Dedifferentiated amniotic fluid mesenchymal stem cell (primary cell): ENCODE measurements around the gene SBK1.
"Not testable (repeated sequence)": the region's sequence is repeated elsewhere in the genome, so short reads cannot be mapped to it uniquely, and the experiment has no call there.

Experiments
- DNase-seq: peaks from one replicate; pipeline ENCODE4 v3.0.0-alpha.2; 2016; ENCODE audit errors: extremely low spot score

The SBK1 gene

DNA sequence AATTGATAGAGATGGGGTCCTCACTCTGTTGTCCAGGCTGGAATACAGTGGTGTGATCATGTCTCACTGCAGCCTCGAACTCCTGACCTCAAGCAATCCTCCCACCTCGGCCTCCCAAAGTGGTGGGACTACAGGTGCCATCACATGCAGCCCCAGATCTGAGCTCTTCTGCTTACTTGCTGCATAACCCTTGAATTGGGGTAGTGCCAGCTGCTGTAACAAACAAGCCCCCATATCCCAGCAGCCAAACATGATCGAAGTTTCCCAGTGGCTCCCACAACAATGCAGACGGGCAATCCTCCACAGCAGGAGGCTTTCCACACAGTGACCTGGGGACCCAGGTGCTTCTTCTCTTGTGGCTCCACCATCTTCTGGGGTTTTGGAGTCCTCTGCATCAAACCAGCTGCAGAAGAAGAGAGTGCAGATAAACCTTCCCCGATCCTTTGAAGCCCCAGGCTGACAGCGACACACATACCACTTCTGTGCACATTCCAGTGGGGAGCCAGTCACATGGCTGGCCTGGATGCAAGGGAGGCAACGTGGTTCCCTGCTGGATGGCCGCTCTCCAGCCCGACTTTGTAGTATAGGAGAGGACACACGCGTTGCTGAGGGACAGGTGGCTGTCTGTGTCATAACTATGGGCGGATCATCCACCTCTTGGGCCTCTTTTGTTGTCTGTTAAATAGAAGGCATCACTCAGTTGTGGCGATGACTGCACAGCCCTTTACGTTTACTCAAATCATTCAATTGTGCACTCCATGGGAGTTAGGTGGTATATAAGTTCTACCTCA lies 16.7 kb downstream of the SBK1 start:
- DNase-seq = no peak

- DNase-seq = no peak
Measured at GRCh38 chr16:28309811-28310311, 17.5 kb downstream of the SBK1 start.

DNA sequence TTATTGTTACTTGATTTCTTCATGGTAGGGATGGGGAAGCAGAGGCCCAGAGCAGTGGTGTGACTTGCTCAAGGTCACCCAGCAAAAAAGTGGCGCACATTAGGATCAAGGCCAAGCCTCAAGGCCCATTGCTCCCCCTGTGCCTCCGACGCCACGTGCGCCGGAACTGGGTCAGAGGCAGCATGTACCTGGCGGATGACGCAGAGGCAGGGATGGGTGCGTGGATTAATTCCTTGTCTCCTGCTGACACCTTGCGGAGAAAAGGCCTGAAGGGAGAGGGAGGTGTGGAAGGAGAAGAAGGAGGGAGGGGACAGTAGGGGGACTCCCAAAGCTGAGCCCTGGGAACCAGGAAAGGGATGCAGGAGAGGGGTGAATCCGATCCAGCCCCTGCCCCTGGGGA lies 18.5 kb downstream of the SBK1 start:
- no peak for DNase-seq

DNA sequence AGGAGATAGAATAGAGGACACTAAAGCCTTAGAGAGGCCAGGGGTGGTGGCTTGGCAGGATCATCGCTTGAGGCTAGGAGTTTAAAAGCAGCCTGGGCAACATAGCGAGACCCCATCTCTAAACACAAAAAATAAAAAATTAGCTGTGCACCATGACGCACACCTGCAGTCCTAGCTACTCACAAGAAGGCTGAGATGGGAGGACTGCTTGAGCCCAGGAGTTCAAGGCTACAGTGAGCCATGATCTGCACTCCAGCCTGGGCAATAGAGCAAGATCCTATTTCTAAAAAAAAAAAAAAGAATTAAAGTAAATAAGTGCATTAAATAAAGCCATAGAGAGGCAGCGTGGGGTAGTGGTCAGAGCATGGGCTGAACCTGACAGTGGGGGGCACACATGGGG lies 19.1 kb downstream of the SBK1 start:
- no peak for DNase-seq

DNA sequence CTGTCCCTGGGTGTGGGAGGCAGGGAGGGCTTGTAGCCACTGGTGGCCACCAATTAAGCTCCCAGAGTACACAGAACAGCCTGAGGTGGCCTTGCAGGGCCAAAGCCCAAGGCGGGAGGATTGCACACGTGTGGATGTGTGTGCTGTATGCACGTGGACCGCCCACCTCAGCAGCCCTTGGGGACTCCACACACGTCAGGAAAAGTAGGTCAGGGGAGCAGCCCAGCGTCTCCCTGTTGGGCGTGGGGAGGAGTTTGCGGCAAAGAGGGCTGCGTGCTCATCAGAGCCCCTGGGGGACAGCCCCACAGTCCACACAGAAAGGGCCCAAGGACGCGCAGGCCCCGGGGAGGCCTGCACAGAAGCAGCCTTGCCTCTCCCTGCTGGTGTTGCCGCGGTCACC lies 19.6 kb downstream of the SBK1 start:
- DNase-seq = no peak

GRCh38 chr16:28312327-28312726 lies 20.0 kb downstream of the SBK1 start:
- no peak for DNase-seq

DNA sequence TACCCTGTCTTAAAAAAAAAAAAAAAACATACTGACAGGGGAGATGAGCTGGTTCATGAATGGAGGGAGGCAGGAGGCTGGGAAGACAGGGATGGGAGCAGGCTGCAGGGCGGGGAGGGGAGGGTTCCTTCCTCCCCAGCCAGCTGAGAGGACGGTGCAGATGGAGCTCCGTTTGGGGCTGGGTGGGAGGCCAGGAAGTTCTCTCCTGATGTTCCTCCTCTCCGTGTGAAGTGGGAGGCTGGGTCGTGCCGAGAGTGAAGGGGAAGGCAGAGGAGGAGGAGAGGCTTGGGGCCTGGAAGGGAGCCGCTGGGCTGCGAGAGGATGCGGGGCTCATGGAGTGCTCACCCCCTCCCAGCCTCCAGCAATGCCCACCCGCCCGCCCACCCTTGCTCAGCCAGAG lies 21.3 kb downstream of the SBK1 start:
- DNase-seq = no peak

DNA sequence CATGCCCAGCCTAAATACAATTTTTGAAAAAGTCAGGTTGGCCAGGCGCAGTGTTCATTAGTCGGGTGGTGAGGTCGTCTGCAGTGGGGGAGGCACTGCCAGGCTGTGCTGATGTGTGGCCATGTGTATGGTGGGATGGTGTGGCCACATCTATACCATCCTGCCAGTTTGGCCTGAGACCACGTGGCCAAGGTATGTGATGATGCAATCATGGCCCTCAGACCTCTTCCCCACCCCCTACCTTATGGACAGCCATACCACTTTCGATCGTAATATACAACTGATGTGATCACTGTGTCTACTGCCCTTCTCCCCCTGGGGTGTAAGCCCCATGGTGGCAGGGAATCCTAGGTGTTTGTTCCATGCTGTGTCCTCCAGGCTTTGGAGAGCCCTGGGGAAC lies 23.7 kb downstream of the SBK1 start:
- DNase-seq = no peak

DNA sequence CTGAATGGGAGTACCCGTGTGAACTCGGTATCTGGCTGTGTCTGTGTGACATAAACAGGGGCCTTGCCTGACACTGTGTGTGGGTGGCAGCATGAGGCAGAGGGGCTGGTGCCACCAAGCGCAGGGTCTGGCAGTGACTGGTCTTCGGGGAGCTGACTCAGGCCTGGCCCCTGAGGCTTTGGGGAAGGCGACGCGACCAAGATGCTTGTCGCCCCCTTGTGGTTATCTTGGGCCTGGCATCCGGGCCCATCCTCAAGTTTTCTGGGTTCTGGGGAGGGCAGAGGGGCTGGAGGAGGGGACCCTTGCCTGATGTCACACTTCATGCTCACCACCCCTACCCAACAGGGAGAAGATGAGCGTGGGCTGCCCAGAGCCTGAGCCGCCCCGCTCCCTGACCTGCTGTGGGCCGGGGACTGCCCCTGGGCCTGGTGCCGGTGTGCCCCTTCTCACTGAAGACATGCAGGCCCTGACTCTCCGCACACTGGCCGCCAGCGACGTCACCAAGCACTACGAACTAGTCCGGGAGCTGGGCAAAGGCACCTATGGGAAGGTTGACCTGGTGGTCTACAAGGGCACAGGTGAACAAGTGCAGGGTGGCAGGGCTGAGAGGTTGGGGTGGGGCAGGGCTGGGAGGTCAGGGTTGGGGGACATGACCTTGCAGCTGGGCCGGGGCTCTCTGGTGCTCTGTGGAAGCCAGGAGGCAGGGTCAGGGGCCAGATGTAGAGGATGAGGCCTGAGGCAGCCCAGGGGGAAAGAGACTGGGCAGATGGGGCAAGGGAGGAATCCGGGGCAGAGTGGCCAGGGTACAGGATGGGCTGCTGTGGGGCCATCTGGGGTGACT lies 24.9 kb downstream of the SBK1 start:
- peak; percentile 36 for DNase-seq

GRCh38 chr16:28318042-28318744 lies 25.9 kb downstream of the SBK1 start:
- DNase-seq = no peak

DNA sequence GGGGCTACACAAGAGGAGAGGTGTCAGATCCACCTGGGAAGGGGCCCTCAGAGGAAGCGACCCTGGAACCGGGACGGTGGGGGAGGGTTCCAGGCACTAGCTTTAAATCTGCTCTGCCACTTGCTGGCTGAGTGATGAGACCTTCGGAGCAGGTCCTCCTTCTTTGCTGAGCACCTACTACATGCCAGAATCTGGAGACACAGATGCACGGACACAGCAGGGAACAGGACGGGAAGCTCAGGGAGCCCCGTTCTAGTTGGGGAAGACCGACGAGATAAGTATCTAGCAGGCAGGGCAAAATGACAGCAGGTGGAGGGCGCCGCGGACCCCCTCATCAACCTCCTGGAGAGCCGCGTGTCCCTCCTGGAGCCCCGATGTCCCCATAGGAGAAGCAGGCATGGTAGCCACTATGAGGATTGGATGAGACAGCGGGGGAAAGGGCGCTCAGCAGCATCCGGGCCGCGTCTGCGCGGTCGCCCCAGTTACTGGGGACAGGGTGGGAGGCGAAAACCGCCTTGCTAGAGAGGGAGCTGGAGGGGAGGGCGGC lies 27.2 kb downstream of the SBK1 start:
- no peak for DNase-seq

GRCh38 chr16:28320023-28320561 lies 27.8 kb downstream of the SBK1 start:
- DNase-seq = no peak

DNA sequence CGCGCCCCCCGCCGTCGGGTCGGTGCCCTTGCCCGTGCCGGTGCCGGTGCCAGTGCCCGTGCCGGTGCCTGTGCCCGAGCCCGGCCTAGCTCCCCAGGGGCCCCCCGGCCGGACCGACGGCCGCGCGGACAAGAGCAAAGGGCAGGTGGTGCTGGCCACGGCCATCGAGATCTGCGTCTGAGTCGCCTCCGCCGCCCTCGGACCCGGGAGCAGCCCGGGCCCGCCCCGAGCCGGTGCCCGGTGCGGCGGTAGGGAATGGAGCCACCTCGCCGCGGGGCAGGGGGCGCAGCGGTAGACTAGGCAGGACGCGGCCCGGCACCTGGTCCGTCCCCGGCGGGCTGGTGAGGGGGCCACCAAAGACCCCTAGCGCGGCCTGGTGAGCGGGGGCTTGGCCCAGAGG lies 28.4 kb downstream of the SBK1 start:
- no peak for DNase-seq

DNA sequence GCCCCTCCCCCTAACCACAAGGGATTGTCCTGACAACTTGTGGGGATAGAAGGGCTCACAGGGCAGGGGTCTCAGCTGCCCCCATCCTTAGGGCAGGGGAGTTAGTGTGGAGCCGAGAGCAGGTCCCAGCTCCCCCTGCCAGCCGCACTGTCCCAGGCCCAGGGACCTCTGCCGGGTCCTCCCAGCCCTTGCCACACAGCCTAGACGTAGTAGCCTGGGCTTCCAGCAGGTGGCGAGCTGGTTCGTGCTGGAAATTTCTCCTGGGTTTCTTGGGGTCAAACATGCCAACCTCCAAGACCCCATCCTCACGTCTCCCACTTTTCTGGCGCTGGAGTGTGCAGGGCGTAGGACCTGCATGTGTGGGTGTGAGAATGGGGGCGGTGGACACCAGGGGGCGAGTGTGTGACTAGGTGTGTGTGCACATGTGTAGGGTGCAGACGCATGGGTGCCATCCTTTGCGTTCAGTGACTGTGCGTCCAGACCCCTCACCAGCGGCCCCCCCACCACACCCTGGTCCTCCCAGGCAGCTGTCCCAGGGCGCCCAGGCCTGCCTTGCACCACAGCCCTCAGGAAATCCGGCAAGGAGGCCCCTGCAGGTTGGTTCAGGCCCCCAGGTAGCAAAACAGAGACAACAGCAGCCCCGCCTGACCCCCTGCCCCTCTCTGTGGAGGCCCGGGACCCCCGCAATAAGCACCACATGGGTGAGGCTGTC lies 29.5 kb downstream of the SBK1 start:
- no peak for DNase-seq

DNA sequence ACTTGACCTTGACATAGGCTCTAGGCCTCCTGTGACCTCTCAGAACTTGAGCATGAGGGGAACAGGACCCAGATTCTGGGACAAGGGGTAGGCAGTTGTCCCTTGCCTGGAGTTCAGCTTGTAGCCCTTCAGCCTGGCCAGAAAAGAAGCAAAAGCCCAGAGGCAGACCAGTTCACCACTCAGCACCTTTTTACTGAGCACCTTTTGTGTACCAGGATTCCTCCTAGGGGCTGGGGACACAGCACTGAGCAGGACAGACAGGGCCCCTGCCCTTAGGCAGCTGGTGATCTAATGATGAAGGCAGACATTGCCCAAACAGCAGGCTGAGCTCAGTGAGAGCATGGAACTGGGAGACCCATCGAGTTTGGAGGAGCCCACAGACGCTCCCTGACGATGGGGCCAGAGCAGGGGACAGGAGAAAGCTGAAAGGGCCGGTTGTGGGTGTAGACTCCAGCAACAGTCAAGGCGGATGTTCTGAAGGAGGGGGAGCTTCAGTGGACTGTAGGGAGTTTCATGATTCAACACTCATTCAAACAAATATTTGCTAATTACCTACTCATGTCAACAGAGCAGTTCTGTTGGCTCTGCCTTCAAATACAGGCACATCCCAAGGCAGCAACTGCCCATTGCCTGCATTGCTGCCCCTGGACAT lies 32.0 kb downstream of the SBK1 start:
- no peak for DNase-seq

GRCh38 chr16:28324887-28325279 lies 32.6 kb downstream of the SBK1 start:
- no peak for DNase-seq

DNA sequence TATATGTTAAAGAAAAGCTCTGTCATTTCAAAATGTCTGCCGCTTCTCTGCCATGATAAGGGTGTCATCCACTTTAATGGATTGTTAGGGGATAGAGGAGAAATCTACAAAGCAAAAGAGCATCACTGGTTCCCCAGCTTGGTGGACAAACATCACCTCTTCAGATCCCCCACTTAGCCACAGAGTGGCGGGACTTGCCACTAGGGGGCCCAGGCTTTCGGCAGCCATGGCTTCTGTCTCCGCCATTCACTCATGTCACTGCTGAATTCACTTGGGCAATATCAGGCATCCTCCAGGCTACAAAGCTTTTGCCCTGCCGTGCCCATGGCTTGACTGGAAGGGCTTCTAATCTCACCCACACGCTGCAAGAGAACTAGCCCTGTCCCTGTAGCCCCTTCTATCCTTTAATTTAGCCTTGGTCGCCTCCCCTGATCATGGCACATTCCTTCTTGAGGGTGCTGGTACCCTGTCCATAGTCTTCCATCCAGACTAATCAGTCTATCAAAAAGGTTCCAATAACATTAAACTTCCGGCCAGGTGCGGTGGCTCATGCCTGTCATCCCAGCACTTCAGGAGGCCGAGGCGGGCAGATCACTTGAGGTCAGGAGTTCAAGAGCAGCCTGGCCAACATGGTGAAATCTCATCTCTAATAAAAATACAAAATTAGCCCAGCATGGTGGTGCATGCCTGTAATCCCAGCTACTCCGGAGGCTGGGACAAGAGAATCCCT lies 34.7 kb downstream of the SBK1 start:
- DNase-seq = no peak

- not testable (repeated sequence) for DNase-seq
Measured at GRCh38 chr16:28330232-28330631, 37.9 kb downstream of the SBK1 start.

- DNase-seq = not testable (repeated sequence)
Measured at GRCh38 chr16:28330981-28331380, 38.7 kb downstream of the SBK1 start.

DNA sequence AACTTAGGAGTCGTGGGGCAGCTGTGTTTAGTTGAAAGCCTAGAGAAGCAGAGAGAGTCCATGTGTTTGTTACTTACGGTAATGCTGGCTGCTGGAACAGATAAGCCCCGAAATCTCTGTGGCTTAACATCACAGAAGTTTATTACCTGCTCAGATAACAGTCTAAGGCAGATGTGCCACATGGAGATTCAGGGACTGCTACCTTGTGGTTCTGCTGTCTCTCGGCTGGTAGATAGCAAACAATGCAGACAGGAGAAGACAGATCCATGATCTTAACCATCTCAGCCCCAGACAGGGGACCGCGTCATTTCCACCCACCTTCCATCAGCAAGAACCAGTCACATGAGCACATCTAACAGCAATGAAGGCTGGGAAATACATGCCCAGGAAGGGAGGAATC lies 40.3 kb downstream of the SBK1 start:
- DNase-seq = not testable (repeated sequence)
